Activated naive CD4-positive, alpha-beta T cell treated with anti-CD3 and anti-CD28 coated beads, Interleukin-2, amount 50 U/mL, for 16 hours (primary cell): ENCODE data around the gene CNST.
A peak's percentile ranks its signal among the peaks of the same experiment; 100 is the strongest.

Experiments used
- DNase-seq: peaks from one replicate; pipeline ENCODE4 v3.0.0-alpha.2; 2020

Gene CNST

GRCh38 chr1:246566128-246566812, at the start of gene CNST, which contains the start of gene TFB2M:
TSS of gene CNST (plus strand) at chr1:246566456. CDS start at chr1:246591563, 25,107 bp downstream.
TSS of gene TFB2M (minus strand) at chr1:246566261. CDS start at chr1:246566138, 123 bp downstream.
- DNase-seq: peak; percentile 90

- DNase-seq: no peak
Observed at GRCh38 chr1:246517391-246517790, 48.9 kb upstream of the CNST start.

GRCh38 chr1:246518456-246519205, 47.6 kb upstream of the CNST start:
- no peak for DNase-seq

- DNase-seq: no peak
Observed at GRCh38 chr1:246519514-246519913, 46.7 kb upstream of the CNST start.

GRCh38 chr1:246526380-246526779, 39.9 kb upstream of the CNST start:
- DNase-seq: no peak

- DNase-seq: no peak
Observed at GRCh38 chr1:246526915-246527314, 39.3 kb upstream of the CNST start.

- DNase-seq: no peak
Observed at GRCh38 chr1:246527402-246528088, 38.7 kb upstream of the CNST start.

- no peak for DNase-seq
Observed at GRCh38 chr1:246528933-246529731, 37.1 kb upstream of the CNST start.

- no peak for DNase-seq
Observed at GRCh38 chr1:246530482-246530881, 35.8 kb upstream of the CNST start.

GRCh38 chr1:246532519-246532918, 33.7 kb upstream of the CNST start:
- DNase-seq: no peak

GRCh38 chr1:246533371-246533905, 32.8 kb upstream of the CNST start:
- DNase-seq: no peak

- no peak for DNase-seq
Observed at GRCh38 chr1:246534114-246534513, 32.1 kb upstream of the CNST start.

GRCh38 chr1:246537441-246537840, 28.8 kb upstream of the CNST start:
- DNase-seq: no peak

GRCh38 chr1:246537887-246538286, 28.4 kb upstream of the CNST start:
- no peak for DNase-seq

- no peak for DNase-seq
Observed at GRCh38 chr1:246540738-246541491, 25.3 kb upstream of the CNST start.

- DNase-seq: no peak
Observed at GRCh38 chr1:246544001-246544400, 22.3 kb upstream of the CNST start.

- DNase-seq: no peak
Observed at GRCh38 chr1:246549665-246550064, 16.6 kb upstream of the CNST start.

- no peak for DNase-seq
Observed at GRCh38 chr1:246550402-246550801, 15.9 kb upstream of the CNST start.

- DNase-seq: no peak
Observed at GRCh38 chr1:246552110-246552509, 14.1 kb upstream of the CNST start.

- DNase-seq: no peak
Observed at GRCh38 chr1:246554201-246554600, 12.1 kb upstream of the CNST start.

- DNase-seq: no peak
Observed at GRCh38 chr1:246558041-246558440, 8.2 kb upstream of the CNST start.

- DNase-seq: no peak
Observed at GRCh38 chr1:246559310-246559709, 6.9 kb upstream of the CNST start.
